ENCODE results near the gene BANF2. TPM values are rescaled to one million over a fixed set of nuclear protein-coding genes. Genes with fewer than 3 reads are reported as not detected.

Gene BANF2
- total and polyA plus RNA-seq, 2 experiments from 2014 or later = not detected

GRCh38 chr20:17783671-17784070, 83.9 kb downstream of the BANF2 start:
- no peaks in the 10 kb centered on the region for H4K20me1 ChIP-seq (ENCODE audit: insufficient read depth)
- no peak overlapping the region for H3K4me2 ChIP-seq (ENCODE audit: unreplicated experiment)
- H3F3A ChIP-seq (ENCODE audit: insufficient read depth) = no peaks in the 10 kb centered on the region
- in situ Hi-C loops (cut with MboI) = no loop called here
- H3K4me1 ChIP-seq (ENCODE audit: insufficient read depth) = 0 out of 2 replicates have a peak, but pooled peaks cover 8% of the 10 kb centered on the region
- H2AFZ ChIP-seq = no peak overlapping the region
- no peak for DNase-seq
- no peaks in the 10 kb centered on the region for H3K9me2 ChIP-seq (ENCODE audit: insufficient read depth)
- TF ChIP-seq EZH2phosphoT487 (IDR thresholded peaks at IDR 0.05; ENCODE audit: insufficient read depth, low read depth) = no peak
- no peaks in the 10 kb centered on the region for H3K27me3 ChIP-seq (replicated peaks; ENCODE audit: insufficient read depth)
- H3K79me2 ChIP-seq (ENCODE audit: insufficient read depth) = no peaks in the 10 kb centered on the region
- no peak overlapping the region for H3K4me3 ChIP-seq
- no peak overlapping the region for H3K27ac ChIP-seq
- no peaks in the 10 kb centered on the region for H3K36me3 ChIP-seq (ENCODE audit: low read depth)
- no peak overlapping the region for H3K9ac ChIP-seq
- H3K9me3 ChIP-seq (ENCODE audit: low read depth) = no peaks in the 10 kb centered on the region
- 87 to 89% methylated on average over 6 of the region's 6 CpGs for WGBS, 2 experiments (ENCODE audit: low coverage in 1 of 2, low lambda C conversion rate in 2 of 2, missing lambda C conversion rate in 2 of 2)

GRCh38 chr20:17785007-17785406, 85.2 kb downstream of the BANF2 start:
- Histone ChIP-seq H3K4me1 (ENCODE audit: insufficient read depth) (0 out of 2 replicates have a peak, but pooled peaks cover 8% of the 10 kb centered on the region), H3K4me3 (no peak overlapping the region), H3K9me3 (ENCODE audit: low read depth) (no peaks in the 10 kb centered on the region), H3K9me2 (ENCODE audit: insufficient read depth) (no peaks in the 10 kb centered on the region), H4K20me1 (ENCODE audit: insufficient read depth) (no peaks in the 10 kb centered on the region), H3K36me3 (ENCODE audit: low read depth) (no peaks in the 10 kb centered on the region), H3F3A (ENCODE audit: insufficient read depth) (no peaks in the 10 kb centered on the region), H3K27ac (no peak overlapping the region), H3K9ac (no peak overlapping the region), H3K4me2 (ENCODE audit: unreplicated experiment) (no peak overlapping the region), H3K27me3 (replicated peaks; ENCODE audit: insufficient read depth) (no peaks in the 10 kb centered on the region), H2AFZ (no peak overlapping the region), H3K79me2 (ENCODE audit: insufficient read depth) (no peaks in the 10 kb centered on the region)
- no peak for TF ChIP-seq EZH2 (IDR thresholded peaks at IDR 0.05; ENCODE audit: insufficient read depth, poor library complexity, severe bottlenecking)
- no peak for TF ChIP-seq EZH2phosphoT487 (IDR thresholded peaks at IDR 0.05; ENCODE audit: insufficient read depth, low read depth)
- in situ Hi-C loops (cut with MboI) = no loop called here
- no peak for DNase-seq
- WGBS, 2 experiments (ENCODE audit: low coverage in 1 of 2, low lambda C conversion rate in 2 of 2, missing lambda C conversion rate in 2 of 2) = 94 to 96% methylated on average over 5 of the region's 5 CpGs

Other genes starting within 250 kb of the BANF2 start
- gene BFSP1, start 168.6 kb upstream of the BANF2 start, total RNA-seq (2014; rRNA removed; shearing (Covaris generic)) = 0.25 and 0.32 TPM in 2 replicates
- 0.25 and 0.28 TPM in 2 replicates for gene BFSP1, start 168.6 kb upstream of the BANF2 start, polyA plus RNA-seq (2016; fragmentation: Nextera tagmentation; extraction: Ambion mirVana)
- gene DSTN, start 129.9 kb upstream of the BANF2 start, total RNA-seq (2014; rRNA removed; shearing (Covaris generic)) = 338 and 360 TPM in 2 replicates
- 610 and 613 TPM in 2 replicates for gene DSTN, start 129.9 kb upstream of the BANF2 start, polyA plus RNA-seq (2016; fragmentation: Nextera tagmentation; extraction: Ambion mirVana)
- gene RRBP1, start 17.7 kb upstream of the BANF2 start, total RNA-seq (2014; rRNA removed; shearing (Covaris generic)) = 182 and 231 TPM in 2 replicates
- 127 and 131 TPM in 2 replicates for gene RRBP1, start 17.7 kb upstream of the BANF2 start, polyA plus RNA-seq (2016; fragmentation: Nextera tagmentation; extraction: Ambion mirVana)

All from GM23248 (cell line).